Endometrial microvascular endothelial cells (primary cell): ENCODE data around the gene NR4A2. TPM values are rescaled to one million over a fixed set of nuclear protein-coding genes. Genes with fewer than 3 reads are reported as not detected.

Experiments used
- in situ Hi-C: cut with HindIII; loops from 2 replicates; pipeline ENCODE4 v1.10.0; 2017; ENCODE audit warnings: low sequenced_read_pairs, low pct_unique_long_range_greater_than_20kb; ENCODE audit errors: inconsistent ontology term
- total RNA-seq: library from RNA; depleted of rRNA; stranded (reverse); fragments of >200 nt; gene quantifications from one replicate; pipeline ENCODE4 v1.2.3, GENCODE V29; 2015; ENCODE audit errors: inconsistent ontology term

Gene NR4A2
- total RNA-seq, 1 donor from 2014 or later, result not detected

GRCh38 chr2:156279446-156280150, 52.9 kb downstream of the NR4A2 start:
- in situ Hi-C loops, result no loop called here

Other genes starting within 250 kb of the NR4A2 start
- gene GPD2, start 103.7 kb upstream of the NR4A2 start, total RNA-seq, result 36.3 TPM